ENCODE data around the gene DHX36.

Gene DHX36

GRCh38 chr3:154223519-154223918 lies 100.8 kb downstream of the DHX36 start:
- no peak for TF ChIP-seq CTCF (IDR thresholded peaks at IDR 0.05; ENCODE audit: control insufficient read depth, extremely low read depth, insufficient read depth)
- H3K4me3 ChIP-seq (ENCODE audit: low read depth, low read length): no peak overlapping the region
- no peak for DNase-seq (ENCODE audit: low read depth)

All from LNCaP clone FGC (cell line).